RWPE1 (cell line): ENCODE results near the gene LLGL1.

Experiments used
- CTCF ChIA-PET: fragments of 350-600 bp; sonication (Branson Sonifier 250); formaldehyde crosslinking; extraction: SDS; loops from one replicate; lab custom pipeline; 2021; lab: Yijun Ruan, JAX
- POLR2A ChIA-PET: fragments of 400-600 bp; formaldehyde crosslinking; extraction: SDS; loops from one replicate; lab custom pipeline; 2020; ENCODE audit warnings: antibody characterized with exemption; ENCODE audit not compliant: low non-redundant PET; lab: Yijun Ruan, JAX
- DNase-seq: peaks from one replicate; pipeline ENCODE4 v3.0.0; 2012; ENCODE audit warnings: low spot score
- H3K27ac ChIP-seq: fragments of 450-650 bp; 2 replicates; pipeline ENCODE4 v1.5.1; 2017
- TF ChIP-seq, protein P1 (sequence below): fragments of 450-650 bp; conservative IDR thresholded peaks from 2 replicates; pipeline ENCODE4 v1.5.1; 2017; ENCODE audit warnings: low read depth, mild to moderate bottlenecking

The LLGL1 gene

DNA sequence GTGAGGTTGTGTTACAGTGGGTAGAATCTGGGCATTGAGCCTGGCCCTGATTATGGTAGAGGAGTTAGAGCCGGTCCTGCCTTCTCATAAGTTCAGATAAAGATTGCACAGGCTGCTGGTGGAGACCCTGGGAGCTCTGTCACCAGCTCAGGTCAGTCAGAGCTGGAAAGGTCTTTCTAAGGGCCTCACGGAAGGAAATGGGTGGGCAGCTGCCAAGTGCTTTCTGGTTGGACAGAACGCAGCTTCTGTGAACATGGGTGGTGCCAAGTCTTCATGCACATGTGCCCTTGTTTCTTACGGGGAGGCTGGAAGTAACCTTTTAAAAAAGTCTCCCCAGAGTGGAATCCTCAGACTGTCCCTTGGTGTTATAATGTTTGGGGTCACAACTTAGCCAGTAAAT, 26.9 kb upstream of the LLGL1 start:
- CTCF ChIA-PET = interaction anchor here (1.0 kb wide), 1 partner anchor 14 kb away, joined by 3 read pairs; no protein-coding TSS in a partner anchor
- POLR2A ChIA-PET = no interaction called here
- 0 out of 2 replicates have a peak overlapping the region, but pooled peaks have one; percentile 10 for H3K27ac ChIP-seq
- no peak for DNase-seq
- TF ChIP-seq, protein P1, sequence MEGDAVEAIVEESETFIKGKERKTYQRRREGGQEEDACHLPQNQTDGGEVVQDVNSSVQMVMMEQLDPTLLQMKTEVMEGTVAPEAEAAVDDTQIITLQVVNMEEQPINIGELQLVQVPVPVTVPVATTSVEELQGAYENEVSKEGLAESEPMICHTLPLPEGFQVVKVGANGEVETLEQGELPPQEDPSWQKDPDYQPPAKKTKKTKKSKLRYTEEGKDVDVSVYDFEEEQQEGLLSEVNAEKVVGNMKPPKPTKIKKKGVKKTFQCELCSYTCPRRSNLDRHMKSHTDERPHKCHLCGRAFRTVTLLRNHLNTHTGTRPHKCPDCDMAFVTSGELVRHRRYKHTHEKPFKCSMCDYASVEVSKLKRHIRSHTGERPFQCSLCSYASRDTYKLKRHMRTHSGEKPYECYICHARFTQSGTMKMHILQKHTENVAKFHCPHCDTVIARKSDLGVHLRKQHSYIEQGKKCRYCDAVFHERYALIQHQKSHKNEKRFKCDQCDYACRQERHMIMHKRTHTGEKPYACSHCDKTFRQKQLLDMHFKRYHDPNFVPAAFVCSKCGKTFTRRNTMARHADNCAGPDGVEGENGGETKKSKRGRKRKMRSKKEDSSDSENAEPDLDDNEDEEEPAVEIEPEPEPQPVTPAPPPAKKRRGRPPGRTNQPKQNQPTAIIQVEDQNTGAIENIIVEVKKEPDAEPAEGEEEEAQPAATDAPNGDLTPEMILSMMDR = no peak

DNA sequence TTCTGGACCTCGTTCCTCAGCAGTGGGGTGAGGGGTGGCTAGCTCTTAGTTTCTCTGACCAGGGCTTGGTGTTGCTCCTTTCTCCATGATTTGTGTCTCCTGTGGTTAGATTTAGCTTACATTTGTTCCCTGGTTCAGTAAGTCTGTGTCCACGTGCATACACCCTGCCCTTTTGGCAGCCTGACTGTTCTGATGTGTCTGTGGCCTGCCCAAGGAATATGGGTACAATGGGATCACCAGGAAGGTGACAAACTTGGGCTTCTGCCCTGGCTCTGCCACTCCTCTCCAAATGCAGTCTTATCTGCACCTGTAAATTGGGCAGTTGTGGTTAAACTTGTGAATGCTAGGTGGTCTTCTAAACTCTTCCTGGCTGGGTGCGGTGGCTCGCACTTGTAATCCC, 24.3 kb upstream of the LLGL1 start:
- TF ChIP-seq, protein P1 = no peak
- no peak overlapping the region for H3K27ac ChIP-seq
- CTCF ChIA-PET = interaction anchor here (0.6 to 0.7 kb wide), 2 partner anchors 62 to 1209 kb away, joined by 3 read pairs; no protein-coding TSS in a partner anchor
- POLR2A ChIA-PET = no interaction called here
- no peak for DNase-seq

DNA sequence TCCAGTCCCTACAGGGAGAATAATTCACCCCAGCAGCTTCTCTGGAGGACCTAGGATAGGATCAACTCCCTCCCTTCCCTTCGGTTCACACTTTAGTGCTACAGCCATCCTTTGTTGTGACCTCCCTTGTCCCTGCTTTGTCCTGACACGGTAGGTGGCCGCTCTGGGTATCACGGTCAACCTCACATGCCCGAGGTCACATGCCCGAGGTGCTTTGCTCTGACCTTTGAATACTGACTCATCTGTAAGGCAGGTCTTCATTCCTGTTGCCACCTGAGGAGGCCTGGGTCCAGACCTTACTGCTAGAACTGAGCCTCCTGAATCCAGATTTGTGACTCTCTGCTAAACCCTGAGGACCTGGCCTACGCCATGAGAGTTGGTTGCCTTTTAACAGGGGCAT, 22.1 kb upstream of the LLGL1 start:
- CTCF ChIA-PET = interaction anchor here (0.7 kb wide), 2 partner anchors 13 to 14 kb away, joined by 3 to 8 read pairs; no protein-coding TSS in a partner anchor
- POLR2A ChIA-PET = no interaction called here
- DNase-seq = no peak
- TF ChIP-seq, protein P1 = no peak
- H3K27ac ChIP-seq = peak overlapping the region; percentile 2; the same call in 1 of the 2 replicates

DNA sequence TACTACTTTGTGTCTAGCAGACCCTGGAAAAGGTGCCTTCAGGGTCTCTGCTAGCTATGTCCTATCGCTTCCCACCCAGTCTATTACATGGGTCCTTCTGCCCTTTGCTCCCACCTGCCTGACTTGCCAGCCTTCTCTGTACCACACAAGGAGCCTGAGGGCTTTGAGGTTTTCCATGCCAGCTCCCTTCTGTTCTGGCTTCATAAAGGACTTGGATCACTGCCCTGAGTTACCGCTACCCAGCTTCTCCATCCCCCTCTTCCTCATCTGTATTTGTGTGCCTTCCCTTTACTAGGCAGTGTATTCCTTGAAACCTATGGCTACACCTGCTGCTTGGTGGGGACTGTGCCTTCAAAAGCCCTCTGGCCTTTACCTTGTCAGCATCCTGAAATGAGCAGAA, 19.6 kb upstream of the LLGL1 start:
- TF ChIP-seq, protein P1 = no peak
- H3K27ac ChIP-seq = peak overlapping the region; percentile 12; the same call in 1 of the 2 replicates
- no peak for DNase-seq
- POLR2A ChIA-PET = no interaction called here
- CTCF ChIA-PET = no interaction called here

DNA sequence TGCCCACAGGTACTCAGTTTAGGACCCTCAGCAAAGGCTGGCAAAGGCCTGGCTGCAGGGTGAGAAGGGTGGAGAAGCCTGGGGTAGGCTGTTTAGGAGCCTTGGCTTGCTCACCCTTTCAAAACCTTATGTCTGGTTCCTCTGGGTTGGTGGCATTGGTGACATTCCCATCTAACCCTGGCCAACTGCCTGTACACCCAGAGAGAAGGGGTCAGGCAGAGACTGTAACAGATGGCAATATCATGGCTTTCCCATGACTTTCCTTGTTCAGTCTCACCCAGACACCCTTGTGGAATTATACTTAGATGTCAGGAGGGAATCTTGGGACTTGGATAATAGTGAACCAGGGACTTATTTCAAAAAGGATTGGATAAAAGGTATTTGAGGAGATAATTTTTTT, 18.5 kb upstream of the LLGL1 start:
- H3K27ac ChIP-seq = 0 out of 2 replicates have a peak overlapping the region, but pooled peaks have one; percentile 12
- POLR2A ChIA-PET = no interaction called here
- CTCF ChIA-PET = interaction anchor here (1.3 kb wide), 1 partner anchor 11 kb away, joined by 4 read pairs; no protein-coding TSS in a partner anchor
- DNase-seq = no peak
- TF ChIP-seq, protein P1 = no peak

DNA sequence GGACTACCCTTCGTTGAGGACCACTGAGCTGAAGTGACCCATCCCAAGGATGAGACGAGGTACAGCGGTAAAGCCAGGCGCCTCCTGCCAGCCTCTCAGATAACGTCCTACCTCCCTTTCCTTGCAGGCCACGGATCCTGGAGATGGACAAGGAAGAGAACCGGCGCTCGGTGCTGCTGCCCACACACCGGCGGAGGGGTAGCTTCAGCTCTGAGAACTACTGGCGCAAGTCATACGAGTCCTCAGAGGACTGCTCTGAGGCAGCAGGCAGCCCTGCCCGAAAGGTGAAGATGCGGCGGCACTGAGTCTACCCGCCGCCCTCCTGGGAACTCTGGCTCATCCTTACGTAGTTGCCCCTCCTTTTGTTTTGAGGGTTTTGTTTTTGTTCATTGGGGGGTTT, 17.3 kb upstream of the LLGL1 start:
- POLR2A ChIA-PET = no interaction called here
- CTCF ChIA-PET = interaction anchor here (0.5 to 1.3 kb wide), 3 partner anchors 10 to 72 kb away, joined by 4 to 5 read pairs (median 4); no protein-coding TSS in a partner anchor
- DNase-seq = no peak
- TF ChIP-seq, protein P1 = no peak
- no peak overlapping the region; the same call in 1 of the 2 replicates for H3K27ac ChIP-seq
